Measurements from ENCODE around the gene CBLB. TPM values are rescaled to one million over a fixed set of nuclear protein-coding genes. Genes with fewer than 3 reads are reported as not detected.

CBLB gene
- 34.1 and 69.9 TPM in 2 replicates for total RNA-seq

DNA sequence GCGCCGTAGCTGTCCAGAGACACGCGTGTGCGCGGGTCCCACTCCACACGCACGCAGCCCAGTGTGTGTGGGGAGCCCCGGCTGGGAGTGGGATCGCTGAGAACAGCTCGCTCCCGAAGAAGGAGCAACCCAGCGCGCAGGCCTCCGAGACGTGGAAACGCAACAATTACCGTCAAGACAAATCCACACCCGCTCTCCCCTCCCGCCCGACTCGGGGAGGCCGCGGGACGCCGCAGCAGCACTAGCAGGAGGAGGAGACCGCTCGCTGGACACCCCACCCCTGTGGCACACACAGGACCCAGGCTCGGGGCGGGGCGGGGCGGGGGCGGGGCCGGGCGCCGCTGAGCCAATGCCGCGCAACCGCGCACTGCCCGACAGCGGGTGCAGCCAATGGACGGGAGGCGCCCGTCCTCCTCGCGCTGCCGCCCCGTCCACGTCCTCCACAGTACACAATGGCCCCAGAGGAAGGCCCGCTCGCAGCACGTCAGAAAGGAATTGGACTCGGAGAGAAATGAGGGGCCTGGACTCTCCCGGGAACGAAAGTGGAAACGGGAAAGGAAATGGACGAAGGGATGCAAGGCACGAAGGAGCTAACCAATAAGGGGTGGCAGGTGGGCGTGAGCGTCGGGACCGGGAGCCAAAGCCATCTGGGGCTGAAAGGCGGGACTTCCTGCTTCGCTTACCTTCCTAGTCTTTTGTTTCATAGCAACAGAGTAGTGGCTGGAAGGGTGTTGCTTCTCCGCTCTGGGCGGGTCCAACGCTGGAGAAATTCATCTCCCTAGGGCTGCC, at the start of gene CBLB:
Gene CBLB (minus strand): TSS at position 271 of the 789 bp plus-strand sequence. CDS start 1,435 bp downstream, outside the sequence.

All from smooth muscle cell of the umbilical artery (primary cell).